NCI-H226 (cell line): ENCODE results near the gene HNRNPA2B1.

Source experiments
- DNase-seq: peaks from one replicate; pipeline ENCODE4 v3.0.0-alpha.2; 2015

HNRNPA2B1 gene

DNA sequence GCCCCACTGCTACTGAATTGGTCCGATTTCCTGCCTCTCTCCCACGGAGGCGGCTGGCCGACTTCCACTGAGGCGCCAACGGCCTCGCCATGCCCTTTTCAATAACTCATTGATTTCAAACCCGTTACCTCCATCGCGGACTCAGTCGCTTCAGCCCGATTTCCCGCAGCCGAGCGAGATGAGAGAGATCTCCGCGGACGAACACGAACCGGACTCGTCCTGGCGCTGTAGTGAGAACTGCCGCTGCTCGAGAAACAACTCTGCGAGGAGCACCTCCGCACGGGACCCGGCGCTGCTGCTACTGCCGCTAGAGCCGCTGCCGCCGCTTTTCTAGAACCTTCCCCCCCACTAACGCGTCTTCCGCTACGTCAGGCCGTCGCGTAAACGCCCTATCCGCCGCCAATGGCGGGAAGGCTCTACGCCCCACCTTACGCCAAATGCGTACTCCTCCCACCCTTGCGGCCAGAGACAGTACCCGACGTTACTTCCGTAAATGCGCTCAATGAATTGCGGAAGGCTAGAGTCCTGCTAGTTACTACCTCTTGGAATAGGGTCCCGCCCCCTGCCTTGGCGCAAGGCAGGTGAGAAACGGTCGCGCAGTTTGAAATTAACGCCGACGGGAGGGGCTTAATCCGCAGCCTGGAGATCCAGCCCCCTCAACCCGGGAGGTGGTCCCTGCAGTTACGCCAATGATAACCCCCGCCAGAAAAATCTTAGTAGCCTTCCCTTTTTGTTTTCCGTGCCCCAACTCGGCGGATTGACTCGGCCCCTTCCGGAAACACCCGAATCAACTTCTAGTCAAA is at the start of gene HNRNPA2B1:
HNRNPA2B1 (minus strand) TSS at position 303 of the 803 bp plus-strand sequence; CDS start at position 134, 169 bp downstream.
- DNase-seq, result peak; percentile 100

- DNase-seq, result no peak
Measured at GRCh38 chr7:26250239-26250638, 49.7 kb upstream of the HNRNPA2B1 start.

GRCh38 chr7:26245150-26245549 is 44.6 kb upstream of the HNRNPA2B1 start:
- DNase-seq, result no peak

- no peak for DNase-seq
Measured at GRCh38 chr7:26238032-26238431, 37.5 kb upstream of the HNRNPA2B1 start.

- no peak for DNase-seq
Measured at GRCh38 chr7:26237035-26237807, 36.7 kb upstream of the HNRNPA2B1 start.

DNA sequence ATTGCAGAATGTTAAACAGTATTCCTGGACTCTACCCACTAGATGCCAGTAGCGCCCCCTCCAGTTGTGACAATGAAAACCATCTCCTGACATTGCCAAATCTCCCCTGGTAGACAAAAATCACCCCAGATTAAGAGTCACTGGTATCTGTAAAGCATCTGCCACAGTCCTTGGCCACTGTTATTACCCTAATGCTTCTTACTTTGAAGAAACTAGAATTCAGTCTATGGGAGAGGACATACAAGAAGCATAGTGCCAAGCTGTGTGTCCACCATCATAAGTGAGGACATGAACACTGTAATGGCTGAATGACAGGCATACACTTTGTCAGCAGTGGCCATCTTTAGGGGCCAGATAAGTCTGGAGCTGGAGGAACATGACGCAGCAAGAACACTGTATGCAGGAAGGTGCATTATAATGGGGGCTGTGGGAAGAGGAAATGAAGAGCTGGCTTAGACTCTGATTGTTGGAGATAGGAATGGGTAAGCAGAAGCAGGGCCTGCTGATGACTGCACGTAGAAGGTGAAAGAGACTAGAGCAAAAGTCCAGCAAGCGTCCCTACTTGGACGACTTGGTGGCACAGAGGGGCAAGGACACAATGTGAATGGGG is 33.5 kb upstream of the HNRNPA2B1 start:
- DNase-seq, result no peak

- no peak for DNase-seq
Measured at GRCh38 chr7:26227987-26228386, 27.4 kb upstream of the HNRNPA2B1 start.

DNA sequence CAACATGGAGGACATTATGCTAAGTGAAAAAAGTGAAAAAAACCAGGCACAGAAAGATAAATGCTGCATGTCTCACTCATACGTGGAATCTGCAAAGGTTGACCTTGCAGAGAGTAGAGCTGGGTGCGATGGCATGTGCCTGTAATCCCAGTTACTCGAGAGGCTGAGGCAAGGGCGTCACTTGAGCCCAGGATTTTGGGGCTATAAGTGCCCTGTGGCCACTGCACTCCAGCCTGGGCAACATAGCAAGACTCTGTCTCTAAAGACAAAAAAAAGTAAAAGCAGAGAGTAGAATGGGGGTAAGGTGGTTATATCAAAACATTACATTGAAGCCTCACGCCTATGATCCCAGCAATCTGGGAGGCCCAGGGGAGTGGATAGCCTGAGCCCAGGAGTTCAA is 23.8 kb upstream of the HNRNPA2B1 start:
- DNase-seq, result no peak

- DNase-seq, result no peak
Measured at GRCh38 chr7:26216049-26216448, 15.5 kb upstream of the HNRNPA2B1 start.

DNA sequence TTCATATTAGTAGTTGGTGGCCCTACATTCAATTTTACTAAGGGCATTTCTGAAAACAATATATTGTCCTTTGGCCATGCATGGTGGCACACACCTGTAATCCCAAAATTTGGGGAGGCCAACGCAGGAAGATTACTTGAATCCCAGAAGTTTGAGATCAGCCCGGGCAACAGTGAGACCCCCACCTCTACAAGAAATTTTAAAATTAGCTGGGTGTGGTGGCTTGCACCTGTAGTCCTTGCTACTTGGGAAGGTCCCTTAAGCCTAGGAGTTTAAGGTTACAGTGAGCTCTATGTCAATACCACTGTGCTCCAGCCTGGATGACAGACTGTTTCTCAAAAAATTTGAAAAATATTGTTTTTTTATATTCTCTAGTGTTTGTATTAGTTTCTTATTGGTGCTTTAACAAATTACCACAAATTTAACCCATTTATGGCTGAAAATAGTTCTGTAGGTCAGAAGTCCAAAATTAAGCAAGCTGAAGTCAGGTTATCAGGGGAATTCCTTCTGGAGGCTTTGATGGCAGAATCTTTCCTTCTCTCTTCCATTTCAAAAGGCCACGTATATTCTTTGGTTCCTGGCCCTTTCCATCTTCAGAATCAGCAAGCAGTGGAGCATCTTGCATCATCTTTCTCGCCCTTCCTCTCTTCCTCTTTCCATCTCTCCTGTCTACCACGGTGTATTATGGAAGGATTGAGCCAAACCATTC is 13.4 kb upstream of the HNRNPA2B1 start:
- DNase-seq, result no peak

- no peak for DNase-seq
Measured at GRCh38 chr7:26212921-26213718, 12.6 kb upstream of the HNRNPA2B1 start.

- no peak for DNase-seq
Measured at GRCh38 chr7:26208040-26208439, 7.5 kb upstream of the HNRNPA2B1 start.

DNA sequence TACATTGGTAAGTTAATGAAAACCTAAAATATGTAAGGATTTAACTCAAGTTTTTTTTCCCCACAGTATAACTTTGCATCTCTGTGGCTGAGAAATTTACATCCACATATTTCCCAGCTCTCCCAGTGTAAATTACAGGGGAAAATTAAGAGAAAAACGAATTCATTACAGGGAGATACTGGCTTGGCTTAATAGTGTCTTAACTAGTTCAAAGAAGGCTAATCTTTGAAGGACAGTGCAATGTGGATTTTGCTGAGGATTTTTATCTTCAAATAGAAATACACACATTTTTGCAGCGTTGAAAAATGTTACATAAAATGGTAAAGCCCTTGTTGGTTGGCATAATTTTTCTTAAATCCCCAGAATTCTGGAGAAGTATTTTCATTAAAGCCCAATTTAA is 2.5 kb upstream of the HNRNPA2B1 start:
- no peak for DNase-seq

DNA sequence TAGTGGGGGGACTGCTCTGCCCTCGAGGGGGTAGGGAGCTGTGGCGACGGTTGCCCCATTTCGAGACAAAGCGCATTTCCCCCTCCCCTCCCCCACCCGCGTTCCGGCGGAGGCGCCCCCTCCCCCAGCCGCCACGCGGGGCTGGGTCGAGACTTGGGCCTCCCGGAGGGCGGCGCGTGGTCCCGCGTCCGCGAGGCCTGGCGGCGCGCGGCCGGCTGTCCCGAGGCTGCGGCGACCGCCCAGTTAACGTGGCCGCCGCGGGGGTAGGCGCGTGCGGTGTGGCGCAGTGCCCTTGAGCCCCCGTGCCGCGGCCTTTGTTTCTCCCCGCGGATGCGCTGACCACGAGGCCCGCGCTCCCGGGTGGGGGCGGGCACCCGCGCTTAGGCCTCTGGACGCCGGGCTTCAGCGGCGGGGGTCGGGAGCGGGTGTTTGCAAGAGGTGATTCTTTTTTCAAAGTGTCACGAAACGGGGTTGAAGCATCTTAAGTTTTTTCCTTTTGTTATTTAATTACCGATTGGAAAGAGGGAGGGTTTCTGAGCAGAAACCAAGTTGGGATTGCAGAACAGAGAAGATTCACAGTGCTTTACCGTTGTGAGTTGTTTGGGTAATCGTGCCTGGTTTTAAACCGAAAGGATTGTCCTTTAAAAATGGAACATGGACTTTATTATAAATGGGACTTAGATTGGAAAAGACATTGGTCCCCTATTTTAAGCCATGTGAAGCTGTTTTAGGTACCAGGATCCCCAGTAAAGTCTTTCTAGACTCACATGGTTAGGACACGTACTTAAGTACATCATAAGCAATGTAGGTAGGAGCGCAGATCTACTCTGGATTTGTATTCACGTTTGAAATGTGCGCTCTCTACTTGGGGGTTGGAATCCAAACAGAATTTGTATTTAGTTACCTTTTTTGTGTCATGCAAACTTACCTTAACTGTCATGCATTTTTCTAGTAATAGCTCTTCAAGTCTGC is 1.8 kb upstream of the HNRNPA2B1 start:
- peak; percentile 49 for DNase-seq

GRCh38 chr7:26201247-26202018 is 887 bp upstream of the HNRNPA2B1 start, which contains the start of gene CBX3:
CBX3 (plus strand) TSS chr7:26201745; CDS start chr7:26202999, 1,254 bp downstream.
- DNase-seq, result peak; percentile 85

DNA sequence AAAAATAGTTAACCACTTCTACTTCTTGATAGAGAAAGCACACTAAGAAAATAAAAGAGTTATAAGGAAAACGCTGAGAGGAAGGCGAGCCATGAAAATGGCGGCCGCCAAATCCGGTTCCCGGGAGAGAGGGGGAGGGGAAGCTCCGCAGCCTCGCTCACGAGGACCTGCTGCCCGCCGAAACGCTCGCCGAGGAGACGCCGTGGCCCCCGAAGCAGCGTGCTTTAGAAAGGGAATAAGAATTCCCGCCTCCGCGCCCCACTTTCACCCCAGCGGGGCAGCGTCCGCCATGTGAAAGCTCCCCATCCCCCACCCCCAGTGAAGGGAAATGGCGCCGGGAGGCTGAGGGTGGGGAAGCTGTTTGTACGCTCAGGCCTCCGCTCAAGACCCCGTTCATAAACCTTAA is 505 bp downstream of the HNRNPA2B1 start:
- DNase-seq, result peak; percentile 60

DNA sequence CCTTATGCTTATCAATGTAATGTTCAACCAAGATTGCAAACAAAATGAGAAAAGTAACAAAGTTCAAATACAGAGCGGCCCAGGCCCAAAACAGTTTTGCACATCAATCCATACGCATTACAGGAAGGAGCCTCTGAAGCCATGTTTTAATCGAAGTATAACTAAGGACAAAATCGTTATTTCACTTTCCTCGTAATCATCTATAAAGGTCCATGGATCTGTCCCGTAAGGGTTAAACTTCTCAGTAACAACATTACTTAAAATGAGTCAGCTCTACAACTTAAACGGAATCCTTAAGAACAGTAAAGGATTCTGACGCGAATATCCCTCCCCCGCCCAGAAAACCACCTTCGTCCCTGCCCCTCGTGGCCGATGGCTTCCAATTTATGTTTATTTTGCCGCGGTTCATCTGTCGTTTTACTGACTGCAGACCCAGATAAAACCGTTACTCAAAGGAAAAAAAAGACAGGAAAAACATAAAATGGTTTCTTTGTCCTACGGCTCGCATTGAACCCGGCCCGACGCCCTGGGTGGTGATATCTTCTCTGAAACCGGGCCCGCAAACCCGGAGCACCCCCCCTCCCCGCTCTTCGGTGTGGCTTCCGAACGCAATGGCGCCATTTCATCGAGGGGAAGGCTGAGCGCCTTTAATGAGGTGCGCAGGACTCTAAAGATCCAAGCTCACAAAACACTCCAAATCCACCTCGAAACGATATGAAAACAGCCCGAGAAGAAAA is 1.1 kb downstream of the HNRNPA2B1 start:
- peak; percentile 62 for DNase-seq

DNA sequence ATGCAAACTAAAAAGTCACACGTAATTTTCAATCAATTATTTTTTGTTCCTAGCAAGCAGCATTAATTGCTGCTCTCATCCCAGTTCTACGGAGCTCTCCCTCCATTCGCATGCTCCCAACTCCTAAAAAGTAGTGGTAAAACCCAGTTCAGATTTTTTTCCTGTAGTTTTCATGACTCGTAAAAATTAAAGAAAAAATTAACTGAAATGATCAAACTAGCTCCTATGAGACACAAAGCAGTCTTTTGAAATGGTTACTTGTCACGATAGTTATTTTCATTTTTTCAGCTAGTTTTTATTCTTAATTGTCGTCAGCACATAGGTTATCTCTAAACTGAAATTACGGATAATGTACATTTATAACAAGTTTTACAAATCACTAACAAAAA is 1.8 kb downstream of the HNRNPA2B1 start:
- no peak for DNase-seq

- no peak for DNase-seq
Measured at GRCh38 chr7:26198133-26198780, 2.3 kb downstream of the HNRNPA2B1 start.
